Cardiac muscle cell (in vitro differentiated cells and primary cell): ENCODE results near the gene IGFBP5. TPM values are rescaled to one million over a fixed set of nuclear protein-coding genes. Genes with fewer than 3 reads are reported as not detected.

ENCODE experiments used
- DNase-seq, 2 donors: peaks; one replicate each; pipeline versions ENCODE4 v3.0.0 to v3.0.0-alpha.2; 2010 to 2017; ENCODE audit warnings: low read depth in 1 of 2, low spot score in 1 of 2
- H3K27ac ChIP-seq: fragments of 200-600 bp; sonication (generic); 2 replicates; pipeline ENCODE4 v1.5.1; 2016
- H3K27me3 ChIP-seq: fragments of 200-600 bp; sonication (generic); 2 replicates; pipeline ENCODE4 v1.6.0; 2016; ENCODE audit warnings: control low read depth
- H3K36me3 ChIP-seq: fragments of 200-600 bp; sonication (generic); 2 replicates; pipeline ENCODE4 v1.5.1; 2016; ENCODE audit warnings: control low read depth
- H3K4me1 ChIP-seq: fragments of 200-600 bp; sonication (generic); 2 replicates; pipeline ENCODE4 v1.8.1; 2017; ENCODE audit warnings: low read depth, mild to moderate bottlenecking, mixed run types
- H3K4me3 ChIP-seq: fragments of 200-600 bp; sonication (generic); 2 replicates; pipeline ENCODE4 v1.5.1; 2016; ENCODE audit warnings: mild to moderate bottlenecking
- H3K9me3 ChIP-seq: fragments of 200-600 bp; sonication (generic); 2 replicates; pipeline ENCODE4 v1.5.1; 2017; ENCODE audit warnings: low read depth, mild to moderate bottlenecking, control low read depth
- polyA plus RNA-seq: library from polyadenylated mRNA; unstranded; fragments of >200 nt; fragmentation: Nextera tagmentation; extraction: Ambion mirVana; gene quantifications from 2 replicates; pipeline ENCODE4 v1.2.1, GENCODE V29; 2016
- total RNA-seq: library from RNA; depleted of rRNA; stranded (reverse); fragments of >200 nt; gene quantifications from 2 replicates; pipeline ENCODE4 v1.2.3, GENCODE V29; 2016
- TF ChIP-seq, protein P1 (sequence below): IDR thresholded peaks from 2 replicates; pipeline ENCODE4 v1.5.1; 2012; ENCODE audit warnings: low read depth, mild to moderate bottlenecking, low read length

IGFBP5 gene
- total and polyA plus RNA-seq, 2 experiments from 2014 or later, result 35.2 to 132 TPM

DNA sequence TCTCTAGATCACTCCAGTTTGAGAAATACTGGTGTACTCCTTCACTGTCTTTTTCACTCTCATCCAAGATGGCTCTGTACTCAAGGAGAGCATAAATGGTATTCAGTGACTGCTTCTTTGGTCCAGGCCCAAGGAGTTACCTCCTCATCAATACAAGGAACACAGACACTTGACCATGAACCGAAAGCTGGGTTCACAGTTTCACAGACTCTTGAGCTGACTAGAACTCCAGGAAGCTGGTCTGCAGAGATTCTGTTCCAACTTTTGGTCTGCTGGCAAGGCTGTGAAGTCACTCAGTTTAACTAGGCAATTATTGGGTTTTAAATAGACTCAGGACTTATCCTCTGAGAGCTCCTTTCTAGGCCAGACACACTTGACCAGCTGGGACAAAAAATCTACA lies 7.4 kb upstream of the IGFBP5 start:
- Histone ChIP-seq H3K9me3 (no peaks in the 10 kb centered on the region), H3K4me1 (peaks cover 21% of the 10 kb centered on the region), H3K4me3 (no peak overlapping the region), H3K27ac (no peak overlapping the region), H3K36me3 (no peaks in the 10 kb centered on the region), H3K27me3 (no peaks in the 10 kb centered on the region)
- DNase-seq, result no peak
- TF ChIP-seq, protein P1, sequence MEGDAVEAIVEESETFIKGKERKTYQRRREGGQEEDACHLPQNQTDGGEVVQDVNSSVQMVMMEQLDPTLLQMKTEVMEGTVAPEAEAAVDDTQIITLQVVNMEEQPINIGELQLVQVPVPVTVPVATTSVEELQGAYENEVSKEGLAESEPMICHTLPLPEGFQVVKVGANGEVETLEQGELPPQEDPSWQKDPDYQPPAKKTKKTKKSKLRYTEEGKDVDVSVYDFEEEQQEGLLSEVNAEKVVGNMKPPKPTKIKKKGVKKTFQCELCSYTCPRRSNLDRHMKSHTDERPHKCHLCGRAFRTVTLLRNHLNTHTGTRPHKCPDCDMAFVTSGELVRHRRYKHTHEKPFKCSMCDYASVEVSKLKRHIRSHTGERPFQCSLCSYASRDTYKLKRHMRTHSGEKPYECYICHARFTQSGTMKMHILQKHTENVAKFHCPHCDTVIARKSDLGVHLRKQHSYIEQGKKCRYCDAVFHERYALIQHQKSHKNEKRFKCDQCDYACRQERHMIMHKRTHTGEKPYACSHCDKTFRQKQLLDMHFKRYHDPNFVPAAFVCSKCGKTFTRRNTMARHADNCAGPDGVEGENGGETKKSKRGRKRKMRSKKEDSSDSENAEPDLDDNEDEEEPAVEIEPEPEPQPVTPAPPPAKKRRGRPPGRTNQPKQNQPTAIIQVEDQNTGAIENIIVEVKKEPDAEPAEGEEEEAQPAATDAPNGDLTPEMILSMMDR, result no peak

DNA sequence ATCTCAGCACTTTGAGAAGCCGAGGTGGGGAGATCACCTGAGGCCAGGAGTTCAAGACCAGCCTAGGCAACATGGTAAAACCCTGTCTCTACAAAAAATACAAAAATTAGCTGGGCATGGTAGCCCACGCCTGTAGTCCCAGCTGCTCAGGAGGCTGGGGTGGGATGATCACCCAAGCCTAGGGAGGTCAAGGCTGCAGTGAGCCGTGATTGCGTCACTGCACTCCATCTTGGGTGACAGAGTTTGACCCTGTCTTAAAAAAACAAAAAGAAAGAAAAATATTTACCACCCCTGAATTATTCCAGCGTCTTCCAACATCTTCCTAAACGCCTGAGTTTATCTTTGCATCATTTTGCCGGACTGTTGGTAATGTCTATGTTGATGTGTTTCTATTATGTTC lies 6.2 kb upstream of the IGFBP5 start:
- Histone ChIP-seq H3K27ac (no peak overlapping the region), H3K27me3 (no peaks in the 10 kb centered on the region), H3K36me3 (no peaks in the 10 kb centered on the region), H3K9me3 (no peaks in the 10 kb centered on the region), H3K4me1 (peaks cover 30% of the 10 kb centered on the region), H3K4me3 (no peak overlapping the region)
- TF ChIP-seq, protein P1, result no peak
- no peak for DNase-seq

DNA sequence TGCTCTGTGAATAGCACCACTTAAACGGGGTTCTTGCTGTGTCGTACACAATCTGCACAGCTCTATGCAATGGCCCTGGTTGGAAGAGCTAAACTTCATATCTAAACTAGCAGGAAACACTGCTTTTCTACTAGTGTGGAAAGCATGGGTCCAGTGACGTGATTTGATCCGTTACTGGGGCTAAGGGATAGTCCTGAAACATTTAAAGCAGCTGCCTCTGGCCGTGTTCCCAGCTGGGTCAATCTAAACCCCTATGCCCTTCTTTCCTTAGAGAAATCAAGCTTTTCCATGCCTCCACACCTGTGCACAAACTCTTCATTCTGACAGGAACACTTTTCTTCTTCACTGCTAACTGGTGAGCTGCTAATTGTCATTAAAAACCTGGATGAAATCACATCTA lies 5.4 kb upstream of the IGFBP5 start:
- Histone ChIP-seq H3K36me3 (no peaks in the 10 kb centered on the region), H3K4me1 (peaks cover 38% of the 10 kb centered on the region), H3K27ac (no peak overlapping the region)

DNA sequence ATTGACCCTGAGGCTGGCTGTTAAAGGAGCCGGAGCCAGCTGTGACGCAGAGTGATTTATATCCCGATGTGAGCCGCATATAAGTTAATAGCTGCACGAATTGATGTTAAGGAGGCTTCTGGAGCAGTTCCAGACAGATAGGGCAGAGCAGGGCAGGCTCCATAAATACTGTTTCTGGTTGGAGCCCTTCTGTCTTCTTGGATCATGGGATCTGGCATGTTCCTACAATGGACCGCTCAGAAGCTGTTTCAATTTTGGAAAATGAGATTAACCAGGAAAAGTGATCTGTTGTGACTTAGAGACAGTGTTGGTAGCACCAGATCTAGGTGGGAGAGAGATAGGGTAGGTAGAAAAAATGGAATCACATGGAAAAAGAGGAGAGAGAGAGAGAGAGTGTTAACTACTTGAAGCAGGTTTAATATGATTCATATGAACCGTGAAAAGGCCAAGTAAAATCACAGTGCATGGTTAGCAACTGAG lies 4.8 kb upstream of the IGFBP5 start:
- no peaks in the 10 kb centered on the region for H3K36me3 ChIP-seq
- peaks cover 42% of the 10 kb centered on the region for H3K4me1 ChIP-seq
- no peak for DNase-seq
- H3K4me3 ChIP-seq, result no peak overlapping the region
- no peak overlapping the region for H3K27ac ChIP-seq
- no peaks in the 10 kb centered on the region for H3K27me3 ChIP-seq
- no peaks in the 10 kb centered on the region for H3K9me3 ChIP-seq
- TF ChIP-seq, protein P1, result no peak

More for the DNA sequence above, 5.4 kb upstream of the IGFBP5 start:
- TF ChIP-seq, protein P1, result no peak
- no peak for DNase-seq
- Histone ChIP-seq H3K4me3 (no peak overlapping the region), H3K27me3 (no peaks in the 10 kb centered on the region), H3K9me3 (no peaks in the 10 kb centered on the region)

DNA sequence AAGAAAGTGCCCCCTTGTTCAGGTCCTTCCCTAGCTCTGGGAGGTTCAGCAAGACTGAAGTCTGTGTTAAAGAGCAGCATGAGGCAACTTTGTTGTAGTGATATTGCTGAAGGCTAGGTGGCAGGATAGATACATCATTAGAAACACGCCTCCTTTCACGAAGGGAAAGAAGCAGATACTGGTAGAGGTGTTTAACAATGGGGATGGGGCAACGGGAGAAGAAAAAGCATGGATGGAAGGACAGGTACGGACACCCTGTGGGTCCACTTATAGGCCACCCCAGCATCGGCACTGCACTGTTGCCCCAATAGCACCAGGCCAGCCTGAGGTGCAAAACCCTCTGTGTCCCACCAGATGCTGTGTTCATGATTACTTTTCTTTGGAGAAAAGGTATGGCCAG lies 3.5 kb upstream of the IGFBP5 start:
- DNase-seq, result peak; percentile 79 to 81
- Histone ChIP-seq H3K36me3 (no peaks in the 10 kb centered on the region), H3K9me3 (no peaks in the 10 kb centered on the region), H3K4me1 (peaks cover 49% of the 10 kb centered on the region), H3K27ac (no peak overlapping the region), H3K4me3 (no peak overlapping the region), H3K27me3 (no peaks in the 10 kb centered on the region)
- TF ChIP-seq, protein P1, result peak; percentile 77

DNA sequence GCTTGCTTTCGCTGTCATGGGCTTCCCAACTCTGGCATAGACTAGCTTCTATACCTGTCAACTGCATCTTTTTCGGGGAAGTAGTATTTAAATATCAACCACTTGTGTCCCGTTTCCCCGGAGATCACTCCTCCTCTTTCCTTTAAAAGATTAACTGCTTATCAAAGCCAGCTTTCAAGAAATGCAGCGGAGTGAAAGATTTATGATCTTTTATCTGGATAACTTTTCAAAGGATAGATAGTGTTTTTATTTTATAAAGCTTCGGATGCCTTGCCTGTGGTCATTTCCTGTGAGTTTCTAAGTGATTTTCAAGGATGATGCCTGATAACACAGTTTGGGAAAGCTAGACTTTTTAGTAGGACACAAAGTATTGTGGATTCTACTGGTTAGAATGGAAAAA lies 2.9 kb upstream of the IGFBP5 start:
- H3K9me3 ChIP-seq, result no peaks in the 10 kb centered on the region
- no peaks in the 10 kb centered on the region for H3K36me3 ChIP-seq
- H3K4me1 ChIP-seq, result peaks cover 49% of the 10 kb centered on the region
- TF ChIP-seq, protein P1, result no peak
- H3K27me3 ChIP-seq, result no peaks in the 10 kb centered on the region
- H3K4me3 ChIP-seq, result no peak overlapping the region
- H3K27ac ChIP-seq, result no peak overlapping the region
- DNase-seq, result no peak
